PC-9 (cell line): ENCODE data around the gene MED27. TPM values are rescaled to one million over a fixed set of nuclear protein-coding genes. Genes with fewer than 3 reads are reported as not detected.
"Not testable (repeated sequence)": the region's sequence is repeated elsewhere in the genome, so short reads cannot be mapped to it uniquely, and the experiment has no call there.

Experiments used
- BruUV-seq: library from RNA; stranded (reverse); fragments of 400-500 nt; replicated peaks from 2 replicates; lab custom pipeline; 2021; lab: Mats Ljungman, UMichigan
- CTCF ChIA-PET: fragments of 300-600 bp; sonication (Branson Sonifier 250); formaldehyde crosslinking; loops from one replicate; lab custom pipeline; 2022; ENCODE audit warnings: antibody characterized with exemption; lab: Charles Lee
- POLR2A ChIA-PET: fragments of 300-600 bp; sonication (Branson Sonifier 250); formaldehyde crosslinking; loops from one replicate; lab custom pipeline; 2022; ENCODE audit warnings: antibody characterized with exemption; ENCODE audit not compliant: unreplicated experiment; lab: Charles Lee
- DNase-seq, 2 experiments: peaks; one replicate each; pipeline versions ENCODE4 v3.0.0 to v3.0.0-alpha.2; 2015 to 2022; ENCODE audit warnings: mixed read lengths in 1 of 2
- H2AFZ ChIP-seq: fragments of 200-600 bp; sonication (generic); 2 replicates; pipeline ENCODE4 v1.8.1; 2017; ENCODE audit warnings: antibody characterized with exemption
- H3F3A ChIP-seq: fragments of 200-600 bp; sonication (generic); 2 replicates; pipeline ENCODE4 v1.8.1; 2017; ENCODE audit warnings: antibody characterized with exemption, mild to moderate bottlenecking, low read depth; ENCODE audit not compliant: insufficient read depth
- H3K27ac ChIP-seq: fragments of 200-600 bp; sonication (generic); 2 replicates; pipeline ENCODE4 v1.6.1; 2016; ENCODE audit warnings: mixed run types
- H3K27me3 ChIP-seq: fragments of 200-600 bp; sonication (generic); 2 replicates; pipeline ENCODE4 v1.6.1; 2016; ENCODE audit warnings: low read depth, mixed run types; ENCODE audit not compliant: insufficient read depth
- H3K36me3 ChIP-seq: fragments of 200-600 bp; sonication (generic); 2 replicates; pipeline ENCODE4 v1.6.1; 2016; ENCODE audit warnings: low read depth, mixed run types
- H3K4me1 ChIP-seq: fragments of 200-600 bp; sonication (generic); replicated peaks from 2 replicates; pipeline ENCODE4 v1.6.1; 2016; ENCODE audit warnings: mixed run types; ENCODE audit not compliant: insufficient read depth
- H3K4me2 ChIP-seq: fragments of 200-600 bp; sonication (generic); 2 replicates; pipeline ENCODE4 v1.6.1; 2017; ENCODE audit warnings: mixed run types
- H3K4me3 ChIP-seq: fragments of 200-600 bp; sonication (generic); 2 replicates; pipeline ENCODE4 v1.6.1; 2016; ENCODE audit warnings: mixed run types
- H3K79me2 ChIP-seq: fragments of 200-600 bp; sonication (generic); 2 replicates; pipeline ENCODE4 v1.6.1; 2017; ENCODE audit warnings: low read depth, mixed run types
- H3K9me2 ChIP-seq: fragments of 200-600 bp; sonication (generic); 2 replicates; pipeline ENCODE4 v1.8.1; 2017; ENCODE audit warnings: mild to moderate bottlenecking; ENCODE audit not compliant: insufficient read depth
- H3K9me3 ChIP-seq: fragments of 200-600 bp; sonication (generic); 2 replicates; pipeline ENCODE4 v1.8.1; 2016; ENCODE audit warnings: low read depth; ENCODE audit not compliant: insufficient read depth
- H4K20me1 ChIP-seq: fragments of 200-600 bp; sonication (generic); 2 replicates; pipeline ENCODE4 v1.8.1; 2017; ENCODE audit not compliant: insufficient read depth
- EZH2 ChIP-seq: fragments of 200-600 bp; sonication (generic); IDR thresholded peaks from 2 replicates; pipeline ENCODE4 v1.8.0; 2017; ENCODE audit warnings: antibody characterized with exemption, low read depth
- intact Hi-C: fragments of 100-400 bp; cut with micrococcal nuclease; formaldehyde crosslinking; loops from one replicate; pipeline ENCODE4 v1.10.0; 2022; ENCODE audit not compliant: unreplicated experiment
- total RNA-seq: library from RNA; stranded (reverse); gene quantifications from 2 replicates; pipeline ENCODE4 v1.2.3, GENCODE V29; 2021
- TF ChIP-seq, protein P1 (sequence below): fragments of 200-600 bp; sonication (generic); conservative IDR thresholded peaks from 2 replicates; pipeline ENCODE4 v1.6.1; 2017; ENCODE audit warnings: mixed run types, antibody characterized with exemption, mild to moderate bottlenecking, moderate library complexity

MED27 gene
- total RNA-seq, 1 experiment from 2014 or later: 31.2 TPM

GRCh38 chr9:131925677-131926177 is 153.9 kb downstream of the MED27 start:
- H3K4me3 ChIP-seq: no peak overlapping the region
- H3K36me3 ChIP-seq: no peaks in the 10 kb centered on the region
- BruUV-seq: no TSS peak
- no peaks in the 10 kb centered on the region for H3K9me3 ChIP-seq
- no peaks in the 10 kb centered on the region for H3F3A ChIP-seq
- no peak overlapping the region for H2AFZ ChIP-seq
- H3K4me2 ChIP-seq: no peak overlapping the region
- no peaks in the 10 kb centered on the region for H3K27me3 ChIP-seq
- H3K9me2 ChIP-seq: no peaks in the 10 kb centered on the region
- no peak for TF ChIP-seq EZH2
- TF ChIP-seq, protein P1, sequence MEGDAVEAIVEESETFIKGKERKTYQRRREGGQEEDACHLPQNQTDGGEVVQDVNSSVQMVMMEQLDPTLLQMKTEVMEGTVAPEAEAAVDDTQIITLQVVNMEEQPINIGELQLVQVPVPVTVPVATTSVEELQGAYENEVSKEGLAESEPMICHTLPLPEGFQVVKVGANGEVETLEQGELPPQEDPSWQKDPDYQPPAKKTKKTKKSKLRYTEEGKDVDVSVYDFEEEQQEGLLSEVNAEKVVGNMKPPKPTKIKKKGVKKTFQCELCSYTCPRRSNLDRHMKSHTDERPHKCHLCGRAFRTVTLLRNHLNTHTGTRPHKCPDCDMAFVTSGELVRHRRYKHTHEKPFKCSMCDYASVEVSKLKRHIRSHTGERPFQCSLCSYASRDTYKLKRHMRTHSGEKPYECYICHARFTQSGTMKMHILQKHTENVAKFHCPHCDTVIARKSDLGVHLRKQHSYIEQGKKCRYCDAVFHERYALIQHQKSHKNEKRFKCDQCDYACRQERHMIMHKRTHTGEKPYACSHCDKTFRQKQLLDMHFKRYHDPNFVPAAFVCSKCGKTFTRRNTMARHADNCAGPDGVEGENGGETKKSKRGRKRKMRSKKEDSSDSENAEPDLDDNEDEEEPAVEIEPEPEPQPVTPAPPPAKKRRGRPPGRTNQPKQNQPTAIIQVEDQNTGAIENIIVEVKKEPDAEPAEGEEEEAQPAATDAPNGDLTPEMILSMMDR: no peak
- intact Hi-C loops: no loop called here
- 0 out of 2 replicates have a peak, but pooled peaks cover 17% of the 10 kb centered on the region for H4K20me1 ChIP-seq
- H3K27ac ChIP-seq: no peak overlapping the region
- ChIA-PET POLR2A (no interaction called here), CTCF (no interaction called here)
- DNase-seq: no peak
- no peaks in the 10 kb centered on the region for H3K4me1 ChIP-seq
- H3K79me2 ChIP-seq: no peaks in the 10 kb centered on the region

GRCh38 chr9:131923766-131924165 is 155.9 kb downstream of the MED27 start:
- H3K4me1 ChIP-seq: no peaks in the 10 kb centered on the region
- CTCF ChIA-PET: no interaction called here
- no peak overlapping the region for H3K27ac ChIP-seq
- TF ChIP-seq, protein P1: no peak
- no peak for TF ChIP-seq EZH2
- 0 out of 2 replicates have a peak, but pooled peaks cover 17% of the 10 kb centered on the region for H4K20me1 ChIP-seq
- H3K27me3 ChIP-seq: no peaks in the 10 kb centered on the region
- intact Hi-C loops: no loop called here
- no peaks in the 10 kb centered on the region for H3K79me2 ChIP-seq
- H3K4me3 ChIP-seq: no peak overlapping the region
- no peak overlapping the region for H2AFZ ChIP-seq
- no peaks in the 10 kb centered on the region for H3K9me2 ChIP-seq
- no peak for DNase-seq
- no peaks in the 10 kb centered on the region for H3K36me3 ChIP-seq
- no TSS peak for BruUV-seq
- POLR2A ChIA-PET: interaction anchor here (0.8 kb wide), 1 partner anchor 12 kb away, joined by 3 read pairs; no protein-coding TSS in a partner anchor
- no peak overlapping the region for H3K4me2 ChIP-seq
- no peaks in the 10 kb centered on the region for H3F3A ChIP-seq
- H3K9me3 ChIP-seq: no peaks in the 10 kb centered on the region

- TF ChIP-seq, protein P1: no peak
- TF ChIP-seq EZH2: no peak
- POLR2A ChIA-PET: no interaction called here
- H3F3A ChIP-seq: no peaks in the 10 kb centered on the region
- no peaks in the 10 kb centered on the region for H3K36me3 ChIP-seq
- CTCF ChIA-PET: no interaction called here
- H4K20me1 ChIP-seq: 0 out of 2 replicates have a peak, but pooled peaks cover 14% of the 10 kb centered on the region
- intact Hi-C loops: no loop called here
- no peak overlapping the region for H2AFZ ChIP-seq
- H3K4me3 ChIP-seq: no peak overlapping the region
- no peaks in the 10 kb centered on the region for H3K9me3 ChIP-seq
- no peak for DNase-seq
- H3K4me2 ChIP-seq: no peak overlapping the region
- H3K79me2 ChIP-seq: no peaks in the 10 kb centered on the region
- H3K27ac ChIP-seq: no peak overlapping the region
- BruUV-seq: no TSS peak
- H3K27me3 ChIP-seq: no peaks in the 10 kb centered on the region
- H3K9me2 ChIP-seq: no peaks in the 10 kb centered on the region
- no peaks in the 10 kb centered on the region for H3K4me1 ChIP-seq
Measured at GRCh38 chr9:131923132-131923671, 156.5 kb downstream of the MED27 start.

DNA sequence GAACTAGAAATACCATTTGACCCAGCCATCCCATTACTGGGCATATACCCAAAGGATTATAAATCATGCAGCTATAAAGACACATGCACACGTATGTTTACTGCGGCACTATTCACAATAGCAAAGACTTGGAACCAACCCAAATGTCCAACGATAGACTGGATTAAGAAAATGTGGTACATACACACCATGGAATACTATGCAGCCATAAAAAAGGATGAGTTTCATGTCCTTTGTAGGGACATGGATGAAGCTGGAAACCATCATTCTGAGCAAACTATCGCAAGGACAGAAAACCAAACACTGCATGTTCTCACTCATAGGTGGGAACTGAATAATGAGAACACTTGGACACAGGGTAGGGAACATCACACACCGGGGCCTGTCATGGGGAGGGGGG is 158.0 kb downstream of the MED27 start:
- H3K27me3 ChIP-seq, POLR2A ChIA-PET, intact Hi-C loops, H3K27ac ChIP-seq, H3K9me3 ChIP-seq, H3K4me3 ChIP-seq, H3F3A ChIP-seq, H3K36me3 ChIP-seq, H3K4me2 ChIP-seq, H3K79me2 ChIP-seq, H2AFZ ChIP-seq, H3K4me1 ChIP-seq, DNase-seq, CTCF ChIA-PET, BruUV-seq, H3K9me2 ChIP-seq: not testable (repeated sequence)
- peaks cover 11% of the 10 kb centered on the region; the same call in 1 of the 2 replicates for H4K20me1 ChIP-seq
